Hematopoietic multipotent progenitor cell treated with erythropoietin and hydrocortisone succinate and interleukin-3 and kit ligand, for 6 days (in vitro differentiated cells): ENCODE data around the gene FNDC3A.

Source experiments
- DNase-seq: peaks from one replicate; pipeline ENCODE4 v3.0.0-alpha.2; 2015

FNDC3A gene, protein sequence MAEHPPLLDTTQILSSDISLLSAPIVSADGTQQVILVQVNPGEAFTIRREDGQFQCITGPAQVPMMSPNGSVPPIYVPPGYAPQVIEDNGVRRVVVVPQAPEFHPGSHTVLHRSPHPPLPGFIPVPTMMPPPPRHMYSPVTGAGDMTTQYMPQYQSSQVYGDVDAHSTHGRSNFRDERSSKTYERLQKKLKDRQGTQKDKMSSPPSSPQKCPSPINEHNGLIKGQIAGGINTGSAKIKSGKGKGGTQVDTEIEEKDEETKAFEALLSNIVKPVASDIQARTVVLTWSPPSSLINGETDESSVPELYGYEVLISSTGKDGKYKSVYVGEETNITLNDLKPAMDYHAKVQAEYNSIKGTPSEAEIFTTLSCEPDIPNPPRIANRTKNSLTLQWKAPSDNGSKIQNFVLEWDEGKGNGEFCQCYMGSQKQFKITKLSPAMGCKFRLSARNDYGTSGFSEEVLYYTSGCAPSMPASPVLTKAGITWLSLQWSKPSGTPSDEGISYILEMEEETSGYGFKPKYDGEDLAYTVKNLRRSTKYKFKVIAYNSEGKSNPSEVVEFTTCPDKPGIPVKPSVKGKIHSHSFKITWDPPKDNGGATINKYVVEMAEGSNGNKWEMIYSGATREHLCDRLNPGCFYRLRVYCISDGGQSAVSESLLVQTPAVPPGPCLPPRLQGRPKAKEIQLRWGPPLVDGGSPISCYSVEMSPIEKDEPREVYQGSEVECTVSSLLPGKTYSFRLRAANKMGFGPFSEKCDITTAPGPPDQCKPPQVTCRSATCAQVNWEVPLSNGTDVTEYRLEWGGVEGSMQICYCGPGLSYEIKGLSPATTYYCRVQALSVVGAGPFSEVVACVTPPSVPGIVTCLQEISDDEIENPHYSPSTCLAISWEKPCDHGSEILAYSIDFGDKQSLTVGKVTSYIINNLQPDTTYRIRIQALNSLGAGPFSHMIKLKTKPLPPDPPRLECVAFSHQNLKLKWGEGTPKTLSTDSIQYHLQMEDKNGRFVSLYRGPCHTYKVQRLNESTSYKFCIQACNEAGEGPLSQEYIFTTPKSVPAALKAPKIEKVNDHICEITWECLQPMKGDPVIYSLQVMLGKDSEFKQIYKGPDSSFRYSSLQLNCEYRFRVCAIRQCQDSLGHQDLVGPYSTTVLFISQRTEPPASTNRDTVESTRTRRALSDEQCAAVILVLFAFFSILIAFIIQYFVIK

GRCh38 chr13:48975856-48976575 lies at the start of gene FNDC3A:
TSS of gene FNDC3A (plus strand) at chr13:48975912. CDS start at chr13:49006191, 30,279 bp downstream.
- peak; percentile 90 for DNase-seq

- DNase-seq, result no peak
Observed at GRCh38 chr13:48928757-48929430, 46.8 kb upstream of the FNDC3A start.

GRCh38 chr13:48930918-48931317 lies 44.8 kb upstream of the FNDC3A start:
- DNase-seq, result no peak

GRCh38 chr13:48938308-48938943 lies 37.3 kb upstream of the FNDC3A start:
- no peak for DNase-seq

DNA sequence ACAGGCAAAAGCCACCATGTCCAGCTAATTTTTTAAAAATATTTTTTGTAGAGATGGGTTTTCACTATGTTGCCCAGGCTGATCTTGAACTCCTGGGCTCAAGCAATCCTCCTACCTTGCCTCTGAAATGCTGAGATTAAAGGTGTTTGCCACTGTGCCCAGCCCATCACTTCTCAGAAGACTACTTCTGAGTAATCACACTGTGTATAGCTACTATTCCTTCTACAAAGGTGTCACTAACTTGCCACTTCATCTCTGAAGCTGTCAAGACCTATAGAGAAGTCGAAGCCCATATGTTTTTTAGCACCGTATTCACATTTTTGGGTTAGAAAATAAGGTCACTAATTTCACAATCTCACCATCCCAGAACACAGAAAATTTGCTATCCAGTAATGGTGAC lies 36.0 kb upstream of the FNDC3A start:
- DNase-seq, result no peak

GRCh38 chr13:48942131-48942530 lies 33.6 kb upstream of the FNDC3A start:
- DNase-seq, result no peak

DNA sequence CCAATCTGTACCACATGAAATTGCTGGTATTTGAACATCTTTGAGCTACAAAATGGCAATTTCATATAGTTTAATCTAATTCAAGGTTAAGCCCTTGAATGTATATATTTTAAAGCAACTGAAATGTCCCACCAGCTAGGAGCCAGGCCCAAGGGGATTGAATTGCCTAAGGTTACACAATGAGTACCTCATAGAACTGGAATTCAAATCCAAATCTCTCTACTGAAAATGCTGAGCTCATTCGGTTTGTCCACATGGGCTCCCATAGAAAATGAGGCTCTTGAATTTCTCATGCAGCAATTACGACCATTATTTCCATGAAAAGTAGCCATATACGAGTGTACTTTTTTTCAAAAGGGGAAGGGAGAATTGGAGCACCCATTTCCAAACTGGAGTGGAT lies 31.5 kb upstream of the FNDC3A start:
- DNase-seq, result no peak

- DNase-seq, result no peak
Observed at GRCh38 chr13:48945626-48946025, 30.1 kb upstream of the FNDC3A start.

GRCh38 chr13:48946163-48946562 lies 29.5 kb upstream of the FNDC3A start:
- no peak for DNase-seq

GRCh38 chr13:48949566-48950500 lies 25.9 kb upstream of the FNDC3A start:
- no peak for DNase-seq

GRCh38 chr13:48950501-48950875 lies 25.2 kb upstream of the FNDC3A start:
- DNase-seq, result no peak

GRCh38 chr13:48954081-48954480 lies 21.6 kb upstream of the FNDC3A start:
- DNase-seq, result no peak

DNA sequence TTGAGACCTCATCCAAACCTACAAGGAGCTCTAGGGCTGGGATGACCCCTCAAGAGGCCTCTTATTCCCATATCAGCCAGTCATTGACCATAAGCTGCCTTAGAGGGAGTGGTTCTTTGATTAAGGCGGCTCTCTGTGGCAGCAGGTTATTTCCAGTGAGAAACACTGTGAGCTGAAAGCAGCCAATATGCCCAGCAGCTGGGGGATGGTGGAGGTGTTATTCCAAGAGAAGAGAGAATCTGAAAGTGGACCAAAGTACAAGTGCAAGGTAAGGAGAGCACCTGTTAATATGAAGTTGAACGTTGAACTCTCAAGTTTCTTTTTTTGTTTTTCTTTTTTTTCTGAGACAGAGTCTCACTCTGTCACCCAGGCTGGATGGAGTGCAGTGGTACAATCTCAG lies 20.2 kb upstream of the FNDC3A start:
- DNase-seq, result no peak

GRCh38 chr13:48961379-48961778 lies 14.3 kb upstream of the FNDC3A start:
- no peak for DNase-seq

DNA sequence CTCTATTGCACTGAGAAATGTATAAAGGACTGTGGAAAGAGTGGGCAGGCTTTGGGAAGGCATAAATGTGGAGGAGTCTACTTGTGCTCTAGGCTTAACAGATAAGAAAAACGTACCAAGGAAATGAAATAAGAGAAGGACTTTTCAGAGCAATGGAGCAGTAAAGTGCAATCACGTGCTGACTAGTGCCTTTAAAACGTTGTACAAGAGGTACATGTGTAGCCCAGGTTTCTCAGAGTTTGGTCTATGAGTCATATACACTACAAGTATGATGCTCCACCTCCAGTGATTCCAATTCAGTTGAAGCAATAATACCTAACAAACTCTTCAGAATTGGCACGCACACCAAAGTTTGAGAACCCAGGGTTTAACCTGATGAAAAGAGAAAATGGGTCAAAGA lies 13.4 kb upstream of the FNDC3A start:
- DNase-seq, result no peak

DNA sequence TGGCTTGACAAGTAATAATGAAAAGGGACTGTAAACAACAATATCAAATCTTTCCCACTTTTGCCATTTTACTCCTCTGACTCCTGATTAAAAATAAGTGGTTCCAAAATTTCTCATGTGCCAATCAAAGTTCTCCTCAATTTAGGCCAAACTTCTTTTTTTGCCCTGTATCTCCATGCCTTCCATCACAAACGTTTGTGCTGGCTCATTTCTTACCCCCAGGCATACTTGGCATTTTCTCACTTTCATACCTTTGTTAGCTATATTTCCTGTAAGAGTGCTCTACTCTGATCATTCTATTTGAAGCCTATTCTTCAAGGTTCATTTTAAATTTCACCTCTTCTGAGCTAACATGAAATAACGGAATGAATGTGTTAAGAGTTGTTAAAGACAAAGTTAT lies 10.0 kb upstream of the FNDC3A start:
- DNase-seq, result no peak

- no peak for DNase-seq
Observed at GRCh38 chr13:48969685-48970084, 6.0 kb upstream of the FNDC3A start.

- DNase-seq, result no peak
Observed at GRCh38 chr13:48973845-48974431, 1.8 kb upstream of the FNDC3A start.

DNA sequence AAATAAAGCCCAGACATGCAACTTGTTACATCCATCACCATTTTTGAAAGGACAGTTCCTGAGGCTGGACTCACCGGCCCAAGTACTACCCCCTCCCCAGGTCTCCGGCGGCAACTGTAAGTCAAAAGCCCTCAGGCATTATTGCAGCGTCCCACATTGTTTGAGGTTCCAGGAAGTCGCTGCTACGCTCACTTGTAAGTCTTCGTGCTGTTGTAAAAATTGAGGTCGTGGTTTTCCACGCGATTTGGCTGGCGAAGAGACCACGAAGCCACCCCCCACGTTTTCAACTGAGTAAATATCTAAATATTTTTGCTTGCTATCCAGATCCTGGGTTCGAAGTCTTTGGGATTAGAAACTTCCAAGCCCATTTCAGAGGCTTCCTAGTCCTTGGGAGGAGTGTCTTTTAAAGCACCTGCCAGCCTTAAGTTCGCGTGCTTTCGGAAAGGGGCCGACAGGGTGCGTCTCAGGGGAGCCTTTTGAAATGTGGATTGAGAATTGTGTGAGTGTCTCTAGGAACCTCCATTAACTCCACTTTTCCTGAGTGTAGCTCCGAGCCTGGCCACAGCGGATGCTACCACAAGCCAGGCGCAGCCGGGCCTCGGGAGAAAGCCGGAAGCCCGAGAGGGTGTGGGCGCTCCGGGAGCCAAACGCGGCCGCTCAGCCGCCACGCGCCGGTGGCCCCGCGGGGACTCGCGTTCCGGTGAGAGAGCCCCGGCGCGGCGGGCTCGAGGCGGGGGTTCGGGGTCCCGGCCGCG lies 434 bp upstream of the FNDC3A start:
- DNase-seq, result peak; percentile 75
